Osteoblast (primary cell): Measurements from ENCODE around the gene LMNTD1. TPM values are rescaled to one million over a fixed set of nuclear protein-coding genes. Genes with fewer than 3 reads are reported as not detected.
A peak's percentile ranks its signal among the peaks of the same experiment; 100 is the strongest.

Experiments
- DNase-seq: peaks from one replicate; pipeline ENCODE4 v3.0.0; 2011; ENCODE audit warnings: low spot score, mixed read lengths; ENCODE audit not compliant: insufficient read length; ENCODE audit errors: missing footprints
- H2AFZ ChIP-seq: 2 replicates; pipeline ENCODE4 v1.6.0; 2011; ENCODE audit warnings: mild to moderate bottlenecking, low read length
- H3K27ac ChIP-seq: 2 replicates; pipeline ENCODE4 v1.5.1; 2011; ENCODE audit warnings: mild to moderate bottlenecking, low read depth, low read length, moderate library complexity
- H3K27me3 ChIP-seq: 2 replicates; pipeline ENCODE4 v1.6.0; 2012; ENCODE audit warnings: mild to moderate bottlenecking, control low read depth, inconsistent platforms, low read length, moderate library complexity; ENCODE audit not compliant: insufficient read depth
- H3K36me3 ChIP-seq: 2 replicates; pipeline ENCODE4 v1.5.1; 2011; ENCODE audit warnings: mild to moderate bottlenecking, low read length, control low read depth, moderate library complexity; ENCODE audit not compliant: insufficient read depth
- H3K4me1 ChIP-seq: 2 replicates; pipeline ENCODE4 v1.5.1; 2011; ENCODE audit warnings: mild to moderate bottlenecking, low read length, control low read depth, moderate library complexity; ENCODE audit not compliant: insufficient read depth
- H3K4me2 ChIP-seq: 2 replicates; pipeline ENCODE4 v1.6.0; 2011; ENCODE audit warnings: mild to moderate bottlenecking, low read length; ENCODE audit not compliant: insufficient read depth
- H3K4me3 ChIP-seq: fragments of 200-600 bp; sonication (generic); 3 replicates; pipeline ENCODE4 v1.5.1; 2012; ENCODE audit warnings: mild to moderate bottlenecking, low read length, inconsistent platforms; ENCODE audit not compliant: insufficient read depth
- H3K79me2 ChIP-seq: 2 replicates; pipeline ENCODE4 v1.6.0; 2012; ENCODE audit warnings: mild to moderate bottlenecking, low read length, control low read depth, inconsistent platforms; ENCODE audit not compliant: insufficient read depth
- H3K9me3 ChIP-seq: 2 replicates; pipeline ENCODE4 v1.5.1; 2011; ENCODE audit warnings: low read depth, low read length, control low read depth
- H4K20me1 ChIP-seq: 2 replicates; pipeline ENCODE4 v1.6.0; 2012; ENCODE audit warnings: mild to moderate bottlenecking, low read length, control low read depth; ENCODE audit not compliant: insufficient read depth
- total RNA-seq: library from RNA; depleted of rRNA; stranded (reverse); fragments of >200 nt; gene quantifications from 2 replicates; pipeline ENCODE4 v1.2.3, GENCODE V29; 2012
- TF ChIP-seq, protein P1 (sequence below): IDR thresholded peaks from 2 replicates; pipeline ENCODE4 v1.5.1; 2011; ENCODE audit warnings: mild to moderate bottlenecking, low read depth, low read length, moderate library complexity; ENCODE audit errors: extremely low read depth

LMNTD1 gene
- total RNA-seq, 1 donor = not detected

GRCh38 chr12:25570418-25570817 is 17.3 kb upstream of the LMNTD1 start:
- no peaks in the 10 kb centered on the region for H4K20me1 ChIP-seq
- no peaks in the 10 kb centered on the region for H3K9me3 ChIP-seq
- TF ChIP-seq, protein P1, sequence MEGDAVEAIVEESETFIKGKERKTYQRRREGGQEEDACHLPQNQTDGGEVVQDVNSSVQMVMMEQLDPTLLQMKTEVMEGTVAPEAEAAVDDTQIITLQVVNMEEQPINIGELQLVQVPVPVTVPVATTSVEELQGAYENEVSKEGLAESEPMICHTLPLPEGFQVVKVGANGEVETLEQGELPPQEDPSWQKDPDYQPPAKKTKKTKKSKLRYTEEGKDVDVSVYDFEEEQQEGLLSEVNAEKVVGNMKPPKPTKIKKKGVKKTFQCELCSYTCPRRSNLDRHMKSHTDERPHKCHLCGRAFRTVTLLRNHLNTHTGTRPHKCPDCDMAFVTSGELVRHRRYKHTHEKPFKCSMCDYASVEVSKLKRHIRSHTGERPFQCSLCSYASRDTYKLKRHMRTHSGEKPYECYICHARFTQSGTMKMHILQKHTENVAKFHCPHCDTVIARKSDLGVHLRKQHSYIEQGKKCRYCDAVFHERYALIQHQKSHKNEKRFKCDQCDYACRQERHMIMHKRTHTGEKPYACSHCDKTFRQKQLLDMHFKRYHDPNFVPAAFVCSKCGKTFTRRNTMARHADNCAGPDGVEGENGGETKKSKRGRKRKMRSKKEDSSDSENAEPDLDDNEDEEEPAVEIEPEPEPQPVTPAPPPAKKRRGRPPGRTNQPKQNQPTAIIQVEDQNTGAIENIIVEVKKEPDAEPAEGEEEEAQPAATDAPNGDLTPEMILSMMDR = no peak
- H3K4me1 ChIP-seq = no peaks in the 10 kb centered on the region
- H3K4me2 ChIP-seq = no peak overlapping the region
- H3K79me2 ChIP-seq = no peaks in the 10 kb centered on the region
- no peaks in the 10 kb centered on the region for H3K36me3 ChIP-seq
- no peak overlapping the region for H2AFZ ChIP-seq
- no peak overlapping the region for H3K4me3 ChIP-seq
- DNase-seq = no peak
- no peak overlapping the region for H3K27ac ChIP-seq
- H3K27me3 ChIP-seq = peaks cover 8% of the 10 kb centered on the region

DNA sequence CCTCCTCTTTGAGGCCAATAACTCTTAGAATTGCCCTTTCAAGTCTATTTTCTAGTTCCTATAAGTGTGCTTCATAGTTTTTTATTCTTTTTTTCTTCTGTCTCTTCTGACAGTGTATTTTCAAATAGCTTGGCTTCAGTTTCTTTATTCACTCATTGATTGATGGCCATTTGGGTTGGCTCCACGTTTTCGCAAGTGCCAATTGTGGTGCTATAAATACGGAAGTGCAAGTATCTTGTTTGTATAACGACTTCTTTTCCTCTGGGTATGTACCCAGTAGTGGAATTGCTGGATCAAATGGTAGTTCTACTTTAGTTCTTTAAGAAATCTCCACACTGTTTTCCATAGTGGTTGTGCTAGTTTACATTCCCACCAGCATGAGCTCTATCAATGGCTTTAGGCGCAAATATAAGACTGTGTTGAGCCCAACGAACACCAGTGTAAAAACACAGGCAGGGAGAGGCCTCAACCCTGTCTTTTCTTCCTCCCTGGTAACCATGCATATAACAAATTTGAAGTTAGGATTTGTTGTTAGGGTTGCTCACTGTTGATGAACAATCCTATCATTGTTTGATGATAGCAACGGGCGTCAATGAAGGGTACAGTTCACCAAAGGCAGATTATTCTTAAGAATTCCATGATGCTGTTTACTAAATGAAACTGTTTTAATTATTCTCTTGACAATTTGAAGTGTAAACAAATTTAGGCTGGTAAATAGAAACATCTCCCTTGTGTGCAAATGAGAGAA is 13.3 kb upstream of the LMNTD1 start:
- TF ChIP-seq, protein P1 = no peak
- Histone ChIP-seq H2AFZ (no peak overlapping the region), H3K27ac (no peak overlapping the region), H3K36me3 (no peaks in the 10 kb centered on the region), H3K4me1 (no peaks in the 10 kb centered on the region), H3K27me3 (no peaks in the 10 kb centered on the region), H3K4me2 (no peak overlapping the region), H3K79me2 (no peaks in the 10 kb centered on the region), H3K4me3 (no peak overlapping the region), H3K9me3 (no peaks in the 10 kb centered on the region), H4K20me1 (no peaks in the 10 kb centered on the region)
- DNase-seq = peak; percentile 26

- Histone ChIP-seq H3K4me3 (no peak overlapping the region), H3K4me2 (no peak overlapping the region), H3K27ac (no peak overlapping the region), H2AFZ (no peak overlapping the region), H3K27me3 (no peaks in the 10 kb centered on the region), H3K9me3 (no peaks in the 10 kb centered on the region), H3K79me2 (no peaks in the 10 kb centered on the region), H3K36me3 (no peaks in the 10 kb centered on the region), H3K4me1 (peaks cover 5% of the 10 kb centered on the region), H4K20me1 (no peaks in the 10 kb centered on the region)
- TF ChIP-seq, protein P1 = no peak
- no peak for DNase-seq
Observed at GRCh38 chr12:25558586-25558985, 5.5 kb upstream of the LMNTD1 start.

DNA sequence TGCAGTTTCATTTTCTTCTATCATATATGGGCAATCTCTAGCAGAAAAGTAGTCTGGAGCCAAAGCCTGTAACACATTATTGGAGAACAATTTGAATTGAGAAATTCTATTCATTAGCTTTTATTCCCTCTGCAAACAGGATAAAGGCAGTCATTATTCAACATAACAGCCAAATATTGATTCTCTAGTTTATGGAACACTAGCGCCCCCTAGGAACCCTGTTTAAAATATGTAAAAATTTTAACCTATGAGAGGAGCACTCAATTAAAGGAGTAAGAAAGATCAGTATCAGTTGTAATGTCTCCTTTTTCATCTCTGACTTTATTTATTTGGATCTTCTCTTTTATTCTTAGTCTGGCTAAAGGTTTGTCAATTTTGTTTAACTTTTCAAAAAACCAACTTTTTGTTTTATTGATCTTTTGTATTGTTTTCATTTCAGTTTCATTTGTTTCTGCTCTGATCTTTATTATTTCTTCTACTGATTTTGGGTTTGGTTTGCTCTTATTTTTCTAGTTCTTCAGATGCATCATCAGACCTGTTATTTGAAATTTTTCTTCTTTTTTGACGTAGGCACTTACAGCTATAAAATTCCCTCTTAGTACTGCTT is 4.8 kb upstream of the LMNTD1 start:
- Histone ChIP-seq H2AFZ (no peak overlapping the region), H4K20me1 (no peaks in the 10 kb centered on the region), H3K79me2 (no peaks in the 10 kb centered on the region), H3K4me3 (no peak overlapping the region), H3K27ac (no peak overlapping the region), H3K36me3 (no peaks in the 10 kb centered on the region), H3K9me3 (no peaks in the 10 kb centered on the region), H3K27me3 (no peaks in the 10 kb centered on the region), H3K4me1 (peaks cover 11% of the 10 kb centered on the region), H3K4me2 (no peak overlapping the region)
- TF ChIP-seq, protein P1 = peak; percentile 58
- DNase-seq = peak; percentile 77
